Activated CD4-positive, alpha-beta T cell treated with anti-CD3 and anti-CD28 coated beads, Interleukin-2, amount 50 U/mL, for 48 hours (primary cell): ENCODE data around the gene LDB2.

Source experiments
- DNase-seq, 2 experiments: peaks; one replicate each; pipeline ENCODE4 v3.0.0-alpha.2; 2020

The LDB2 gene

GRCh38 chr4:16750882-16751642 lies 147.4 kb downstream of the LDB2 start:
- no peak for DNase-seq

- DNase-seq: no peak
Observed at GRCh38 chr4:16750216-16750615, 148.2 kb downstream of the LDB2 start.

GRCh38 chr4:16745887-16746286 lies 152.6 kb downstream of the LDB2 start:
- DNase-seq: no peak

- no peak for DNase-seq
Observed at GRCh38 chr4:16745009-16745635, 153.3 kb downstream of the LDB2 start.

GRCh38 chr4:16741287-16741686 lies 157.2 kb downstream of the LDB2 start:
- no peak for DNase-seq

GRCh38 chr4:16739997-16740624 lies 158.3 kb downstream of the LDB2 start:
- no peak for DNase-seq

- DNase-seq: no peak
Observed at GRCh38 chr4:16738558-16738957, 159.9 kb downstream of the LDB2 start.

GRCh38 chr4:16733509-16733908 lies 164.9 kb downstream of the LDB2 start:
- DNase-seq: no peak

GRCh38 chr4:16732741-16733140 lies 165.7 kb downstream of the LDB2 start:
- no peak for DNase-seq

- DNase-seq: no peak
Observed at GRCh38 chr4:16731776-16732380, 166.6 kb downstream of the LDB2 start.

- no peak for DNase-seq
Observed at GRCh38 chr4:16730522-16731205, 167.8 kb downstream of the LDB2 start.

- no peak for DNase-seq
Observed at GRCh38 chr4:16729336-16729735, 169.1 kb downstream of the LDB2 start.

GRCh38 chr4:16728849-16729248 lies 169.6 kb downstream of the LDB2 start:
- DNase-seq: no peak

GRCh38 chr4:16728111-16728510 lies 170.3 kb downstream of the LDB2 start:
- DNase-seq: no peak

GRCh38 chr4:16727218-16727617 lies 171.2 kb downstream of the LDB2 start:
- no peak for DNase-seq

- no peak for DNase-seq
Observed at GRCh38 chr4:16726368-16727050, 171.9 kb downstream of the LDB2 start.

- no peak for DNase-seq
Observed at GRCh38 chr4:16725252-16725651, 173.2 kb downstream of the LDB2 start.

GRCh38 chr4:16722416-16722815 lies 176.0 kb downstream of the LDB2 start:
- no peak for DNase-seq

GRCh38 chr4:16721613-16722291 lies 176.7 kb downstream of the LDB2 start:
- no peak for DNase-seq

- DNase-seq: no peak
Observed at GRCh38 chr4:16720761-16721160, 177.7 kb downstream of the LDB2 start.

- DNase-seq: no peak
Observed at GRCh38 chr4:16717266-16717970, 181.0 kb downstream of the LDB2 start.
